HepG2 (cell line): Measurements from ENCODE around the gene MACROD2. TPM values are rescaled to one million over a fixed set of nuclear protein-coding genes. Genes with fewer than 3 reads are reported as not detected.

Experiments
- ATAC-seq: fragments of 200-7000 bp; cut with Tn5 transposase; 3 replicates; pipeline ENCODE4 v1.9.1; 2020; ENCODE audit warnings: mild to moderate bottlenecking, moderate library complexity
- BruUV-seq: library from RNA; stranded (reverse); fragments of 400-500 nt; replicated peaks from 2 replicates; lab custom pipeline; 2021; lab: Mats Ljungman, UMichigan
- CTCF ChIA-PET: fragments of 300-600 bp; formaldehyde crosslinking; extraction: SDS; loops from one replicate; lab custom pipeline; 2021; ENCODE audit warnings: low total read pairs, inconsistent platforms, low intra/inter-chr PET ratio; lab: Yijun Ruan, JAX
- POLR2A ChIA-PET: fragments of 350-600 bp; sonication (Branson Sonifier 250); formaldehyde crosslinking; loops from one replicate; lab custom pipeline; 2020; ENCODE audit warnings: antibody characterized with exemption, inconsistent platforms; lab: Yijun Ruan, JAX
- DNase-seq: peaks from one replicate; pipeline ENCODE4 v3.0.0-alpha.2; 2015; ENCODE audit warnings: low spot score
- FAIRE-seq: peaks from 3 replicates; lab custom pipeline; 2011; peaks lifted over from hg19 to GRCh38; lab: Jason Lieb, UNC
- H2AFZ ChIP-seq: one replicate; pipeline ENCODE4 v1.6.1; 2011; ENCODE audit warnings: low read length, inconsistent platforms
- H3K27ac ChIP-seq: fragments of 300-600 bp; 3 replicates; pipeline ENCODE4 v1.8.0; 2011; ENCODE audit warnings: mixed run types, mild to moderate bottlenecking, mixed read lengths, low read length, inconsistent platforms; ENCODE audit not compliant: insufficient read depth; ENCODE audit errors: extremely low read length
- H3K27me3 ChIP-seq, 2 experiments: fragments of 200-600 bp in 1 of 2; 2 replicates in 1 of 2; 3 replicates in 1 of 2; pipeline versions ENCODE4 v1.6.0 to v1.8.0; 2011; ENCODE audit warnings: low read length in 2 of 2, mild to moderate bottlenecking in 2 of 2, moderate library complexity in 2 of 2, inconsistent platforms in 1 of 2; ENCODE audit not compliant: insufficient read depth in 2 of 2, control insufficient read depth in 1 of 2
- H3K36me3 ChIP-seq, 2 experiments: fragments of 200-600 bp in 1 of 2; replicated peaks in 1 of 2; 2 replicates in 1 of 2; 3 replicates in 1 of 2; pipeline versions ENCODE4 v1.5.1 to v1.8.0; 2011; ENCODE audit warnings: low read length in 2 of 2, inconsistent platforms in 1 of 2; ENCODE audit not compliant: insufficient read depth in 2 of 2, control insufficient read depth in 1 of 2
- H3K4me1 ChIP-seq: 2 replicates; pipeline ENCODE4 v1.5.1; 2012; ENCODE audit warnings: low read length, inconsistent platforms; ENCODE audit not compliant: insufficient read depth
- H3K4me2 ChIP-seq: 2 replicates; pipeline ENCODE4 v1.6.0; 2011; ENCODE audit warnings: low read depth, low read length, inconsistent platforms
- H3K4me3 ChIP-seq, 3 experiments: fragments of 200-600 bp in 1 of 3; sonication (generic), shearing (Covaris generic) in 1 of 3; replicated peaks in 1 of 3; 2 replicates each; pipeline ENCODE4 v1.5.1; 2011 to 2016; ENCODE audit warnings: low read length in 3 of 3, inconsistent platforms in 2 of 3, low read depth in 2 of 3, mild to moderate bottlenecking in 2 of 3, control low read depth in 1 of 3, mixed read lengths in 1 of 3; ENCODE audit not compliant: insufficient read depth in 1 of 3
- H3K79me2 ChIP-seq: one replicate; pipeline ENCODE4 v1.6.1; 2011; ENCODE audit warnings: low read length, inconsistent platforms; ENCODE audit not compliant: insufficient read depth
- H3K9ac ChIP-seq: 2 replicates; pipeline ENCODE4 v1.6.0; 2011; ENCODE audit warnings: mild to moderate bottlenecking, low read depth, low read length, inconsistent platforms; ENCODE audit not compliant: insufficient read depth
- H3K9me3 ChIP-seq: 2 replicates; pipeline ENCODE4 v1.5.1; 2012; ENCODE audit warnings: mild to moderate bottlenecking, low read length
- H4K20me1 ChIP-seq: 2 replicates; pipeline ENCODE4 v1.6.0; 2011; ENCODE audit warnings: inconsistent platforms, mild to moderate bottlenecking, low read length, moderate library complexity; ENCODE audit not compliant: insufficient read depth
- ATF7 ChIP-seq, 2 experiments: fragments of 450-650 bp in 1 of 2; sonication (generic) in 1 of 2; formaldehyde crosslinking in 1 of 2; IDR thresholded peaks; 2 replicates each; pipeline versions ENCODE4 v1.4.0 to v1.6.1; 2016 to 2020; ENCODE audit warnings: antibody characterized with exemption in 1 of 2, mild to moderate bottlenecking in 1 of 2, missing genetic modification reagents in 1 of 2
- ATF7-NPFF ChIP-seq: sonication (generic); formaldehyde crosslinking; IDR thresholded peaks from 2 replicates; pipeline ENCODE4 v1.8.1; 2023; ENCODE audit warnings: mild to moderate bottlenecking, low read depth, missing genetic modification reagents, moderate library complexity
- DNMT3B ChIP-seq: conservative IDR thresholded peaks from 2 replicates; pipeline ENCODE4 v1.6.1; 2016; ENCODE audit warnings: missing biosample characterization, control low read depth
- HNRNPK ChIP-seq: fragments of 200-400 bp; formaldehyde crosslinking; IDR thresholded peaks from 2 replicates; pipeline ENCODE4 v1.6.1; 2018; ENCODE audit warnings: low read length, low read depth, moderate library complexity, mild to moderate bottlenecking; ENCODE audit not compliant: poor library complexity, severe bottlenecking
- SAFB2 ChIP-seq: sonication (generic); formaldehyde crosslinking; IDR thresholded peaks from 2 replicates; pipeline ENCODE4 v1.5.1; 2020; ENCODE audit warnings: missing genetic modification reagents, low read depth, mild to moderate bottlenecking, borderline replicate concordance
- ZNF30 ChIP-seq: sonication (generic); formaldehyde crosslinking; IDR thresholded peaks from 2 replicates; pipeline ENCODE4 v1.5.0; 2020; ENCODE audit warnings: mild to moderate bottlenecking, missing genetic modification reagents
- ZNF350 ChIP-seq: sonication (generic); formaldehyde crosslinking; IDR thresholded peaks from 2 replicates; pipeline ENCODE4 v1.4.0; 2020; ENCODE audit warnings: mild to moderate bottlenecking, low read depth, missing genetic modification reagents, borderline replicate concordance
- ZNF383 ChIP-seq: sonication (generic); formaldehyde crosslinking; IDR thresholded peaks from 2 replicates; pipeline ENCODE4 v1.4.0; 2020; ENCODE audit warnings: missing genetic modification reagents, mild to moderate bottlenecking, borderline replicate concordance
- WGBS: methylation state at CpG from one replicate; pipeline ENCODE4 v1.1.6; 2017; ENCODE audit warnings: low lambda C conversion rate; 5-methylcytosine and 5-hydroxymethylcytosine counted together
- in situ Hi-C: cut with HindIII; loops from 2 replicates; pipeline ENCODE4 v1.10.0; 2017; ENCODE audit warnings: low pct_unique_long_range_greater_than_20kb; ENCODE audit not compliant: extremely low pct_ligation_motif_present
- intact Hi-C: fragments of 100-400 bp; cut with micrococcal nuclease; formaldehyde crosslinking; loops from one replicate; pipeline ENCODE4 v1.10.0; 2022; ENCODE audit not compliant: unreplicated experiment
- polyA plus RNA-seq, 8 experiments: library from polyadenylated mRNA; depleted of rRNA in 3 of 8; stranded (reverse) in 7 of 8; unstranded in 1 of 8; fragments of >200 nt; fragmentation: Illumina TruSeq in 4 of 8; extraction: Trizol in 4 of 8; gene quantifications; 2 replicates each; pipeline versions ENCODE4 v1.2.1 to v1.2.3, GENCODE V29; 2011 to 2016; ENCODE audit warnings: low read depth in 4 of 8, missing spikeins in 1 of 8, mixed read lengths in 1 of 8; ENCODE audit not compliant: insufficient read depth in 1 of 8
- total RNA-seq, 5 experiments: library from RNA; depleted of rRNA; stranded (reverse); fragments of >200 nt; fragmentation: Illumina TruSeq; extraction: Trizol; gene quantifications; 2 replicates each; pipeline ENCODE4 v1.2.3, GENCODE V29; 2016; ENCODE audit warnings: low read depth in 1 of 5
- TF ChIP-seq, protein P1 (sequence below): sonication (generic); formaldehyde crosslinking; IDR thresholded peaks from 2 replicates; pipeline ENCODE4 v1.5.0; 2020; ENCODE audit warnings: missing genetic modification reagents
- TF ChIP-seq, protein P2 (sequence below): IDR thresholded peaks from 2 replicates; pipeline ENCODE4 v1.4.0; 2020; ENCODE audit warnings: mild to moderate bottlenecking, missing genetic modification reagents
- TF ChIP-seq, protein P3 (sequence below): sonication (generic); formaldehyde crosslinking; IDR thresholded peaks from 2 replicates; pipeline ENCODE4 v1.8.1; 2023; ENCODE audit warnings: missing genetic modification reagents, inconsistent platforms, borderline replicate concordance

Gene MACROD2
- total and polyA plus RNA-seq, 2 of the 13 experiments (the other 11 are each of a cell fraction or from before 2014, with no cell fraction given): 0.13 to 0.51 TPM

DNA sequence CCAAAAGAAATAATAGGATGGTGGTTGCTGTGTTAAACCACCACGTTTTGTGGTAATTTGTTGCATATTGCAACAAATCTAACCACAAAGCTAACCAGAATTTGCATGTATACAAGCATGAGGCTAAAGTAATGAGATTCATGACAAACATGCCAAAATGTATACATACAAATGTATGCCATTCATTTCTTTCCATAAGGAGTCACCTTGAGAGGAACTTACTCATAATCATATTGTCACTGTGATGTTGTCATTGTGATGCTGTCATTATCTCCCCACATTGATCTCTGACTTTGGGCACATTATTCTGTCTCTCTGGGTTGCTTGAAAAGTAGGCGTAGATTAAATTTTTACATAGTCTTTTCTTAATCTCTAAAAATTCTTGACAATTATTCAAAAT, 1228.9 kb downstream of the MACROD2 start (continued):
- TF ChIP-seq, protein P1, sequence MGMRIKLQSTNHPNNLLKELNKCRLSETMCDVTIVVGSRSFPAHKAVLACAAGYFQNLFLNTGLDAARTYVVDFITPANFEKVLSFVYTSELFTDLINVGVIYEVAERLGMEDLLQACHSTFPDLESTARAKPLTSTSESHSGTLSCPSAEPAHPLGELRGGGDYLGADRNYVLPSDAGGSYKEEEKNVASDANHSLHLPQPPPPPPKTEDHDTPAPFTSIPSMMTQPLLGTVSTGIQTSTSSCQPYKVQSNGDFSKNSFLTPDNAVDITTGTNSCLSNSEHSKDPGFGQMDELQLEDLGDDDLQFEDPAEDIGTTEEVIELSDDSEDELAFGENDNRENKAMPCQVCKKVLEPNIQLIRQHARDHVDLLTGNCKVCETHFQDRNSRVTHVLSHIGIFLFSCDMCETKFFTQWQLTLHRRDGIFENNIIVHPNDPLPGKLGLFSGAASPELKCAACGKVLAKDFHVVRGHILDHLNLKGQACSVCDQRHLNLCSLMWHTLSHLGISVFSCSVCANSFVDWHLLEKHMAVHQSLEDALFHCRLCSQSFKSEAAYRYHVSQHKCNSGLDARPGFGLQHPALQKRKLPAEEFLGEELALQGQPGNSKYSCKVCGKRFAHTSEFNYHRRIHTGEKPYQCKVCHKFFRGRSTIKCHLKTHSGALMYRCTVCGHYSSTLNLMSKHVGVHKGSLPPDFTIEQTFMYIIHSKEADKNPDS (CRISPR knock-in tag): no peak
- no peak for TF ChIP-seq ZNF383 (CRISPR knock-in tag)
- TF ChIP-seq, all 625 proteins: peak for 0

DNA sequence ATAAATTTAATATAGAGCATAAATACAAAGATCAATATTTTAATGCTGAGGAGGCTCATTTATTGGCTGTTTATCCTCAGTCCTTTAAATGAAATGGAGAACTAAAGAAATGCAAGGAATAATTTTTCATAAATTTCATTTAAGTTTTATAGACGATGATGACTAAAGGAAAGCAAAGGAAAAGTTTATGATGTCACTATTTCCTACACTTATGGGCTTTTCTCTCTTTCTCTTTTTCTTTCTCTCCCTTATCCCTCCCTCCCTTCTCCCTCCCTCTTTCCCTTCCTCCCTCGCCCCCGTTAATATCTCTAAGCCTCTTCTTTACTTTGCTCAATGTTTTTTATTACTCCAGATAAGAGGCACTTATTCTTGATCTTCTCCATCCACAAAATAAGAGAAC, 1231.8 kb downstream of the MACROD2 start:
- FAIRE-seq: no peak
- in situ Hi-C loops: no loop called here
- ChIA-PET POLR2A (no interaction called here), CTCF (no interaction called here)
- no peak overlapping the region for H3K4me2 ChIP-seq
- no peaks in the 10 kb centered on the region for H3K27me3 ChIP-seq
- no peak for ATAC-seq
- BruUV-seq: no TSS peak
- no peaks in the 10 kb centered on the region for H3K79me2 ChIP-seq
- WGBS: 0% methylated on average over 3 of the region's 3 CpGs
- no peaks in the 10 kb centered on the region for H3K4me1 ChIP-seq
- H2AFZ ChIP-seq: no peak overlapping the region
- H3K27ac ChIP-seq: no peak overlapping the region
- no peaks in the 10 kb centered on the region for H3K36me3 ChIP-seq
- no peak overlapping the region for H3K9ac ChIP-seq
- no peak for DNase-seq
- H3K9me3 ChIP-seq: 0 out of 2 replicates have a peak, but pooled peaks cover 12% of the 10 kb centered on the region
- H4K20me1 ChIP-seq: no peaks in the 10 kb centered on the region
- no peak overlapping the region for H3K4me3 ChIP-seq
- intact Hi-C loops: no loop called here
- no peak for TF ChIP-seq ZNF350 (CRISPR knock-in tag)
- no peak for TF ChIP-seq ATF7-NPFF (CRISPR knock-in tag)
- TF ChIP-seq, protein P2, sequence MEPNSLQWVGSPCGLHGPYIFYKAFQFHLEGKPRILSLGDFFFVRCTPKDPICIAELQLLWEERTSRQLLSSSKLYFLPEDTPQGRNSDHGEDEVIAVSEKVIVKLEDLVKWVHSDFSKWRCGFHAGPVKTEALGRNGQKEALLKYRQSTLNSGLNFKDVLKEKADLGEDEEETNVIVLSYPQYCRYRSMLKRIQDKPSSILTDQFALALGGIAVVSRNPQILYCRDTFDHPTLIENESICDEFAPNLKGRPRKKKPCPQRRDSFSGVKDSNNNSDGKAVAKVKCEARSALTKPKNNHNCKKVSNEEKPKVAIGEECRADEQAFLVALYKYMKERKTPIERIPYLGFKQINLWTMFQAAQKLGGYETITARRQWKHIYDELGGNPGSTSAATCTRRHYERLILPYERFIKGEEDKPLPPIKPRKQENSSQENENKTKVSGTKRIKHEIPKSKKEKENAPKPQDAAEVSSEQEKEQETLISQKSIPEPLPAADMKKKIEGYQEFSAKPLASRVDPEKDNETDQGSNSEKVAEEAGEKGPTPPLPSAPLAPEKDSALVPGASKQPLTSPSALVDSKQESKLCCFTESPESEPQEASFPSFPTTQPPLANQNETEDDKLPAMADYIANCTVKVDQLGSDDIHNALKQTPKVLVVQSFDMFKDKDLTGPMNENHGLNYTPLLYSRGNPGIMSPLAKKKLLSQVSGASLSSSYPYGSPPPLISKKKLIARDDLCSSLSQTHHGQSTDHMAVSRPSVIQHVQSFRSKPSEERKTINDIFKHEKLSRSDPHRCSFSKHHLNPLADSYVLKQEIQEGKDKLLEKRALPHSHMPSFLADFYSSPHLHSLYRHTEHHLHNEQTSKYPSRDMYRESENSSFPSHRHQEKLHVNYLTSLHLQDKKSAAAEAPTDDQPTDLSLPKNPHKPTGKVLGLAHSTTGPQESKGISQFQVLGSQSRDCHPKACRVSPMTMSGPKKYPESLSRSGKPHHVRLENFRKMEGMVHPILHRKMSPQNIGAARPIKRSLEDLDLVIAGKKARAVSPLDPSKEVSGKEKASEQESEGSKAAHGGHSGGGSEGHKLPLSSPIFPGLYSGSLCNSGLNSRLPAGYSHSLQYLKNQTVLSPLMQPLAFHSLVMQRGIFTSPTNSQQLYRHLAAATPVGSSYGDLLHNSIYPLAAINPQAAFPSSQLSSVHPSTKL (CRISPR knock-in tag): no peak
- no peak for TF ChIP-seq SAFB2 (CRISPR knock-in tag)
- no peak for TF ChIP-seq ZNF30 (CRISPR knock-in tag)
- TF ChIP-seq HNRNPK: peak; percentile 93
- TF ChIP-seq, protein P3, sequence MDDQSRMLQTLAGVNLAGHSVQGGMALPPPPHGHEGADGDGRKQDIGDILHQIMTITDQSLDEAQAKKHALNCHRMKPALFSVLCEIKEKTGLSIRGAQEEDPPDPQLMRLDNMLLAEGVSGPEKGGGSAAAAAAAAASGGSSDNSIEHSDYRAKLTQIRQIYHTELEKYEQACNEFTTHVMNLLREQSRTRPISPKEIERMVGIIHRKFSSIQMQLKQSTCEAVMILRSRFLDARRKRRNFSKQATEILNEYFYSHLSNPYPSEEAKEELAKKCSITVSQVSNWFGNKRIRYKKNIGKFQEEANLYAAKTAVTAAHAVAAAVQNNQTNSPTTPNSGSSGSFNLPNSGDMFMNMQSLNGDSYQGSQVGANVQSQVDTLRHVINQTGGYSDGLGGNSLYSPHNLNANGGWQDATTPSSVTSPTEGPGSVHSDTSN: no peak
- no peak for TF ChIP-seq DNMT3B (CRISPR knock-in tag)
- peak; percentile 84 for TF ChIP-seq ATF7 (IDR thresholded peaks at IDR 0.05)
- TF ChIP-seq ATF7 (CRISPR knock-in tag; IDR thresholded peaks at IDR 0.05): no peak
